Panc1 (cell line): ENCODE results near the gene FOXF2.

ENCODE experiments used
- CTCF ChIP-seq: fragments of 450-650 bp; IDR thresholded peaks from 2 replicates; pipeline ENCODE4 v1.5.1; 2017; ENCODE audit warnings: mild to moderate bottlenecking
- POLR2AphosphoS5 ChIP-seq: IDR thresholded peaks from 2 replicates; pipeline ENCODE4 v1.6.1; 2012; ENCODE audit warnings: mild to moderate bottlenecking, low read depth, low read length, moderate library complexity
- SIN3A ChIP-seq: IDR thresholded peaks from 2 replicates; pipeline ENCODE4 v1.6.1; 2012; ENCODE audit warnings: low read depth, mild to moderate bottlenecking, low read length, moderate library complexity, borderline replicate concordance; ENCODE audit not compliant: insufficient read depth

GRCh38 chr6:1349655-1350054 is 39.7 kb upstream of the FOXF2 start:
- TF ChIP-seq CTCF (no peak), POLR2AphosphoS5 (no peak), SIN3A (no peak)
